8988T (cell line): ENCODE results near the gene VIPR2.
"Not testable (repeated sequence)": the region's sequence is repeated elsewhere in the genome, so short reads cannot be mapped to it uniquely, and the experiment has no call there.

Experiments
- DNase-seq: peaks from one replicate; pipeline ENCODE4 v3.0.0; 2011

The VIPR2 gene

DNA sequence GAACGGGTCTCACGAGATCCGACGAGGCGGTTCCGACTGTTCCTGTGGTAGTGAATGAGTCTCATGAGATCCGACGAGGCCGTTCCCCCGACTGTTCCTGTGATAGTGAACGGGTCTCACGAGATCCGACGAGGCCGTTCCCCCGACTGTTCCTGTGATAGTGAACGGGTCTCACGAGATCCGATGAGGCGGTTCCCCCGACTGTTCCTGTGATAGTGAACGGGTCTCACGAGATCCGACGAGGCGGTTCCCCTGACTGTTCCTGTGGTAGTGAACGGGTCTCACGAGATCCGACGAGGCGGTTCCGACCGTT lies 43.6 kb downstream of the VIPR2 start:
- not testable (repeated sequence) for DNase-seq

DNA sequence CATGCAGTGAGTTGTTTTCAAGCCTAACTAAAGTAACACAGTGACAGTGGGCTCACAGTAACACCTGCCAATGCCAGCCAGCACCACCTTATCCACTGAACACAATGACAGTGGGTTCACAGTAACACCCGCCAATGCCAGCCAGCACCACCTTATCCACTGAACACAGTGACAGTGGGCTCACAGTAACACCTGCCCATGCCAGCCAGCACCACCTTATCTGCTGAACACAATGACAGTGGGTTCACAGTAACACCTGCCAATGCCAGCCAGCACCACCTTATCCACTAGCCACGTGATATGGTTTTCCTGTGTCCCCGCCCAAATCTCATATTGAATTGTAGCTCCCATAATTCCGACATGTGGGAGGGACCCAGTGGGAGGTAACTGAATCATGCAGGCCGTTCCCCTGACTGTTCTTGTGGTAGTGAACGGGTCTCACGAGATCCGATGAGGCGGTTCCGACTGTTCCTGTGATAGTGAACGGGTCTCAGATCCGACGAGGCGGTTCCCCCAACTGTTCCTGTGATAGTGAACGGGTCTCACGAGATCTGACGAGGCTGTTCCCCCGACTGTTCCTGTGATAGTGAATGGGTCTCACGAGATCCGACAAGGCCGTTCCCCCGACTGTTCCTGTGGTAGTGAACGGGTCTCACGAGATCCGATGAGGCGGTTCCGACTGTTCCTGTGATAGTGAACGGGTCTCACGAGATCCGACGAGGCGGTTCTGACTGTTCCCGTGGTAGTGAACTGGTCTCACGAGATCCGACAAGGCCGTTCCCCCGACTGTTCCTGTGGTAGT lies 44.2 kb downstream of the VIPR2 start:
- DNase-seq: not testable (repeated sequence)

- no peak for DNase-seq
Measured at GRCh38 chr7:159099711-159100231, 44.9 kb downstream of the VIPR2 start.

DNA sequence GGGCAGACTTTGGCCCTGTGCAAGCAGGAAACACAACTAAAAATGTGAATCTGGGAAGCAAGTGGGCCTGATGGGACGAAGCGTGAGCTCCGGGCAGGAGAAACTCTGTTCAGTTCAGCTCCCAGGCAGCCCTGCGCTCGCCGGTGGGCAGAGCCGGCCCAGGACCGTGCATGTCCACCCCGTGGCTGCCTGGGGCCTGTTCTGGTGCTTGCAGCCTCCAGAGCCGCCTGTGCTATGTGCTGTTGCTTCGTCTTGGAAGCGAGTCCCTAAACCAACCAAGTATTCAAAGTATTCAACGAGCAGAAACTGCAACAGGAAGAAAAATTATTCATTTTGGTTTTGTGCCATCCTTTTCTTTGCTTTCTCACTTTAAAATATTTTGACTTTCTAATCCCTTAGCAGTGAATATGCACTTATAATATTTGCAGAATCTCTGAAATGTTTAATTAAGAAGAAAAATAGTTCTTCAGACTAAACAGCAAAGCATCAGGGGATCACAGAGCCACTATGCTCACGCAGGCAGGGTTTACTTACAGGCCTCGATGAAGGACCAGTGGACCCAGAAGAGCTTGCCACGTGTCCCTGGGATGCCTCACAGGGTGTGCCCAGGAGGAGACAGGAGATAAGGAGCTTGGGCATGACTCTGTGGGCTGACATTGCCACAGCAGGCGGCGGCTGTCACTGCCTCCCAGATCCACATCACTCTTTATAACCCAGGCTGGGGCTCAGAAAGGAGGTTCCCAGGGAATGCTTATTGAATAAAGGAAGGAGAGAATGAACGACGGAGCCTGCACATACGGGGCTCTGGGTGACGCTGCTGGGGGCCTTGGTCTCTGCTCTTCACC lies 45.6 kb downstream of the VIPR2 start:
- no peak for DNase-seq

DNA sequence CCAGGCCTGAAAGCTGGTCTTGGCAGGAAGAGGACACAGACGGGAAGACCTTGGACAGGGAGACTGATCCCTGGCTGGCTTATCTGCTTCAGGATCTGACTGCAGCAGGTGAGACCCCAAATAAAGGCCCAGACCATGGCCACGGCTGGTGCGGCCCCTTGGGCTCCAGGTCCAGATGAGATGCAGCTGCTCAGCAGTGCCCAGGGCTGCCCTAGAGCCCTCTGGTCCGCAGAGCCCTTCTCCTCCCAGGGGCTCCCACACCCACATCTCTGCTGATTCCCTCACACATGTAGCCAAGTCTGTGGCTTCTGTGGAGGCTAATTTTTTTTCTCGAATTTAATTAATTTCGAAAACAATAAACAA lies 46.3 kb downstream of the VIPR2 start:
- no peak for DNase-seq

GRCh38 chr7:159097661-159098423 lies 46.8 kb downstream of the VIPR2 start:
- DNase-seq: no peak

DNA sequence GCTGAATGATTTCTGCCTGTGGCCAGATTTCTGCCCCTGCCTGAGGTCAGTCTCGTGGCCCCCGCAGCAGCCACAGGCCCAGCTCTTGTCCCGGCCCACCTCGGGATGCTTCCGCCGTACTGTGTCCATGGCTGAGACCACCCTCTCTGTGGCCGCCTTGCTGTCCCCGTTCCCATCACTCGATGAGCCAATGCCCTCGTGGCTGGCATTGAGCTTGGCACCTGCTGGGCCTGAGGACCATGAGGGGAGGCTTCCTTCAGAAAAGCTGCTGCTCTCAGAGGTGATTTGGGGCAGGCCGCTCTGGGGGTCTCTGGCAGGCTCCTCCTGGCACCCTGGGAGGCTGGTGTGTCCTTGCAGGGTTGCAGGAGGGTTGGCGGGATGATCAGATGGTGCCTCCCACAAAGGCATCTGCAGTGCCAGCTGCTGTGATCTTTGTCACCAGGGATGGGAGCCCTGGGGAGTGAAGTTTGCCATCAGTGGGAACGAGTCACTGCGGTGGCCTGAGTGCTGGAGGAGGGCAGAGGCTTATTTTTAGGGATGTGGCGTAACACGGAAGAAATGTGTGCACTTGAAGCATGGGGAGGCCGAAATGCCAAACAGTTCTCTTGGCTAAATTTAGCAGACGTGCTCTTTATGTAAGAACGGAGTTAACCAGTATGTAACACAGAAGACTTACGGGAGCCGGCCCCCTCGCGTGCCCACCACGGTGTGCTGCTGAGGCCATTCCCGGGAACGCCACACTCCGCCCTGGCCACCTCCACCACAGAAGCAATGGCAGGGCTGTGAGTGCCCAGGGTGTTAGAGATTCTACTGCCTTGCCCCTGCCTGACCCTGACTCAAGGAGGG lies 47.7 kb downstream of the VIPR2 start:
- no peak for DNase-seq

- no peak for DNase-seq
Measured at GRCh38 chr7:159095979-159096411, 48.7 kb downstream of the VIPR2 start.

DNA sequence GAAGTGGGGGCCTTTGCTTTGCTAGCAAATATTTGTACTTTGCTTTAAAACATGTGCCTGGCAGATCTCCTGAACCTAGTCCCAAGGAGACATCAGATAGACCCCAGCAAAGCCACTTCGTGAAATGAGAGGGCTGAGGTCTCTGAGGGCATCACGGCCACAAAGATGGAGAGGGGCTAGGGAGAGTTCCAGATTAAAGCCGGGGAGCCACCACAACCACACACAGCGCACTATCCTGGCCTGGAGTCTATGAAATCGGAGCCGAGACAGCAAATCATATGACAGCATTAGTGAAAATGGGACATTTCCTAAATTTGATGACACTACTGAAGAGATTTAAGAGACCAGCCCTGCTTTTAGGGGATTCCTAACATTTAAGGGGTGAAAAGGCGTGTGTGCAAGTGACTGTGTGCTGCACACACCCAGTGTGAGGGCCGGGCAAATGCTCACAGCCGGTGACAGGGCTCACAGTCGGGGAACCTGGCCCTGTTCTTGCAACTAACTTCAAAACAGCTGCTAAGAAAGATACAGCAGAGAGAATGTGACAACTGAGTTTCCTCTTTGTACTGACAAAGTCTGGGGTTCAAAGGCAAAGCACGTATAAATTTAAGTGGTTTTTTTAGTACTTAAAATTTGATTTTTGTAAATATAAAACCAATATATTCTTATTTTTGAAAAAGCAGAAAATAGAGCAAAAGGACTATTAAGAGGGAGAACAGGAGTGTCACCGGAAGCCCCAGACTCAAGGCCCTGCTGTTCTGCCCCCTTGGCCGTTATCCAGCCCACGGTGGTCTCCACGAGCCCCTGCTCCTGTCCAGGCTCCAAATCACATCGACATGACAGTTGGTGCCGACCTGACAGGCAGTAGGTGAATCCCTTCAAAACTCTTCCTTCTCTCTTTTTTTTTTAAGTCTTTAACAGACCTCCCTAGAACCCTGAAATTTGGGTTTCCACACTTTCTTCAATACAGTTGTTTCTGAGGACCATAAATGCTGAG lies 49.5 kb downstream of the VIPR2 start:
- no peak for DNase-seq

- no peak for DNase-seq
Measured at GRCh38 chr7:159094023-159094740, 50.5 kb downstream of the VIPR2 start.

GRCh38 chr7:159093351-159093971 lies 51.2 kb downstream of the VIPR2 start:
- no peak for DNase-seq

GRCh38 chr7:159092701-159093121 lies 52.0 kb downstream of the VIPR2 start:
- DNase-seq: no peak

- DNase-seq: no peak
Measured at GRCh38 chr7:159091480-159092475, 52.9 kb downstream of the VIPR2 start.

DNA sequence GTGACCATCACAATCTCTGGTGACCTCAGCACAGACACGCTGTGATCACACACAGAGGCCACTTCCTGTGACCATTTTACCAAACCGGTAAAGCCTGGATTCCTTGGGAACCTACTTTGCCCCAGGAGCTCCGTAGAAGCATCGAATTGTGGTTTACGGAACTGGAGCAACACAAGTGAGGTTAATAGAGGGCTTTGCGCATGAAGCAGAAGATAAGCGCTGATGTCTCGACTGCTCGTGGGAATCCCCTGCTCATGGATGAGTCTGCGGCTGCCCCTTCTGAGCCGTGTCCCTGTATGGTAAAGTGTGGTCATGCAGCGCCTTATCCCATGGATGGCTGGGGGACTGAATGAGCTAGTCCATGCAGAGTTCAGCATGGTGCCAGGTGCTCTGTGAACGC lies 53.6 kb downstream of the VIPR2 start:
- no peak for DNase-seq

DNA sequence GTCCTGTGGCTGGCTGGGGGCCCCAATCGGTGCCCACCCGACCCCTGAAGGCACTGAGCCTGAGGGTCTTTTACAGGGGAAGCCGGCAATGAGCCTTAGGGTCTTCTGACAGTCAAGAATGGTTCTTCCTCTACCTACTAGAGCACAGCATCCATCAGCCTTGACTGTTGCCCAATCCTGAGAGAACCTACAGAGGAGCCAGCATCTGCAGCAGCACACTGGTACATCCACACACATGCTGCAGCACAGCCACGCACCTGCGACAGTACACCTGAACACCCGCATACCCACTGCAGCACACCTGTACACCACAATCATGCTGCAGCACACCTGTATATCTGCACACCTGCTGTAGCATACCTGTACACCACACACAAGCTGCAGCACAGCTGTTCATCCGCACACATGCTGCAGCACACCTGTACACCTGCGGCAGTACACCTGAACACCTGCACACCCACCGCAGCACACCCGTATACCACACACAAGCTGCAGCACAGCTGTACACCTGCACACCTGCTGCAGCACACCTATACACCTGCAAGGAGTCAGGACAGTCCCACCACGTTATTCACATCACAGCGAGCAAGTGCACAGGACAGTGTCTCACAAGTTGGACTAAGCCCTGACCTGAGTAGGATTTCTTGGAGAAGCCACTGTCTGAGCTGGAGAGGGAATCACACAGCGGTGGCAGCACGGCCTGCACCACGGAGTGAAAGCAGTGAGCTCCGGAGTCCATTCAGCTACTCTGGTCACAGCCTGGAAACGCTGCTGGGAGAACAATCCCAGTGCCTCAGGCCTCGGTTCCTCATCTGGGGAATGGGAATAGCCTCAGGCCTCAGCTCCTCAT lies 56.4 kb downstream of the VIPR2 start:
- no peak for DNase-seq

- DNase-seq: no peak
Measured at GRCh38 chr7:159086301-159086925, 58.3 kb downstream of the VIPR2 start.
